B cell (primary cell): Measurements from ENCODE around the gene CNST. TPM values are rescaled to one million over a fixed set of nuclear protein-coding genes. Genes with fewer than 3 reads are reported as not detected.
A peak's percentile ranks its signal among the peaks of the same experiment; 100 is the strongest.

Experiments
- ATAC-seq: fragments of 200-7000 bp; cut with Tn5 transposase; one replicate; pipeline ENCODE4 v1.10.0; 2021; ENCODE audit warnings: low read depth, mild to moderate bottlenecking, moderate number of reproducible peaks, moderate library complexity
- CTCF ChIA-PET: fragments of 350-600 bp; sonication (Branson Sonifier 250); formaldehyde crosslinking; loops from one replicate; lab custom pipeline; 2021; ENCODE audit warnings: antibody characterized with exemption, inconsistent platforms; lab: Charles Lee
- POLR2A ChIA-PET: fragments of 350-600 bp; sonication (Branson Sonifier 250); formaldehyde crosslinking; loops from one replicate; lab custom pipeline; 2021; ENCODE audit warnings: antibody characterized with exemption; lab: Charles Lee
- DNase-seq: peaks from one replicate; pipeline ENCODE4 v3.0.0; 2013
- H2AFZ ChIP-seq: 2 replicates; pipeline ENCODE4 v1.6.1; 2012; ENCODE audit warnings: mild to moderate bottlenecking, low read depth, low read length; ENCODE audit not compliant: insufficient read depth, poor library complexity, severe bottlenecking
- H3K27ac ChIP-seq, 2 donors: 1 replicate in 1 of 2; 2 replicates in 1 of 2; pipeline ENCODE4 v1.5.1; 2012 to 2013; ENCODE audit warnings: low read length in 2 of 2, mild to moderate bottlenecking in 2 of 2, moderate library complexity in 1 of 2
- H3K27me3 ChIP-seq, 4 experiments: fragments of 200-600 bp in 1 of 4; sonication (generic) in 1 of 4; replicated peaks in 1 of 4; 1 replicate in 2 of 4; 2 replicates in 2 of 4; pipeline versions ENCODE4 v1.6.1 to v1.7.0; 2013 to 2016; ENCODE audit warnings: low read length in 3 of 4, mild to moderate bottlenecking in 2 of 4, mixed read lengths in 1 of 4, moderate library complexity in 1 of 4; ENCODE audit not compliant: insufficient read depth in 4 of 4, control insufficient read depth in 3 of 4; ENCODE audit errors: control extremely low read depth in 1 of 4
- H3K36me3 ChIP-seq, 2 experiments: replicated peaks in 1 of 2; 1 replicate in 1 of 2; 2 replicates in 1 of 2; pipeline versions ENCODE4 v1.6.1 to v1.7.1; 2013; ENCODE audit warnings: low read length in 1 of 2; ENCODE audit not compliant: insufficient read depth in 2 of 2, control insufficient read depth in 1 of 2; ENCODE audit errors: control extremely low read depth in 1 of 2, extremely low read depth in 1 of 2
- H3K4me1 ChIP-seq, 2 donors: fragments of 200-600 bp in 1 of 2; sonication (generic) in 1 of 2; 1 replicate in 1 of 2; 2 replicates in 1 of 2; pipeline versions ENCODE4 v1.5.1 to v1.6.1; 2013 to 2017; ENCODE audit warnings: low read length in 2 of 2; ENCODE audit not compliant: control insufficient read depth in 2 of 2, insufficient read depth in 2 of 2
- H3K4me2 ChIP-seq: replicated peaks from 2 replicates; pipeline ENCODE3; 2012; ENCODE audit warnings: mild to moderate bottlenecking, low read depth, low read length; ENCODE audit not compliant: poor library complexity, severe bottlenecking
- H3K4me3 ChIP-seq, 5 experiments: fragments of 200-600 bp in 1 of 5; sonication (generic) in 1 of 5; 1 replicate in 3 of 5; 2 replicates in 2 of 5; pipeline versions ENCODE4 v1.5.1 to v1.7.0; 2011 to 2016; ENCODE audit warnings: low read length in 4 of 5, mild to moderate bottlenecking in 4 of 5, low read depth in 2 of 5, control low read depth in 1 of 5, moderate library complexity in 1 of 5; ENCODE audit not compliant: insufficient read depth in 1 of 5; ENCODE audit errors: control extremely low read depth in 1 of 5, extremely low read depth in 1 of 5
- H3K79me2 ChIP-seq: fragments of 200-600 bp; sonication (generic); one replicate; pipeline ENCODE4 v1.6.0; 2016; ENCODE audit warnings: low read length; ENCODE audit not compliant: control insufficient read depth, insufficient read depth
- H3K9ac ChIP-seq: fragments of 200-600 bp; sonication (generic); 2 replicates; pipeline ENCODE4 v1.6.1; 2017; ENCODE audit warnings: mild to moderate bottlenecking, low read length, moderate library complexity
- H3K9me3 ChIP-seq, 3 donors: one replicate each; pipeline versions ENCODE4 v1.6.1 to v1.7.1; 2013; ENCODE audit warnings: low read length in 2 of 3; ENCODE audit not compliant: control insufficient read depth in 2 of 3, insufficient read depth in 1 of 3; ENCODE audit errors: control extremely low read depth in 1 of 3
- H4K20me1 ChIP-seq: 2 replicates; pipeline ENCODE4 v1.6.0; 2012; ENCODE audit warnings: mild to moderate bottlenecking, low read length; ENCODE audit not compliant: insufficient read depth, control insufficient read depth, poor library complexity, severe bottlenecking
- H3K27ac Mint-ChIP-seq: one replicate; pipeline ENCODE4 v1.8.0; 2021; ENCODE audit warnings: mixed read lengths
- H3K27me3 Mint-ChIP-seq: one replicate; pipeline ENCODE4 v1.8.0; 2021; ENCODE audit warnings: mixed read lengths
- H3K4me1 Mint-ChIP-seq: one replicate; pipeline ENCODE4 v1.8.0; 2021; ENCODE audit warnings: mixed read lengths
- H3K4me3 Mint-ChIP-seq: one replicate; pipeline ENCODE4 v1.8.0; 2021; ENCODE audit warnings: mixed read lengths
- H3K9me3 Mint-ChIP-seq: one replicate; pipeline ENCODE4 v1.8.0; 2022; ENCODE audit warnings: mixed read lengths; ENCODE audit not compliant: insufficient read depth
- CTCF ChIP-seq: fragments of 200-600 bp; IDR thresholded peaks from one replicate; pipeline ENCODE4 v1.8.0; 2022; ENCODE audit warnings: antibody characterized with exemption, mild to moderate bottlenecking
- EZH2 ChIP-seq: IDR thresholded peaks from 2 replicates; pipeline ENCODE4 v1.6.1; 2012; ENCODE audit warnings: borderline replicate concordance, low read depth, mild to moderate bottlenecking, moderate library complexity, low read length; ENCODE audit not compliant: insufficient read depth, poor library complexity, severe bottlenecking
- WGBS: methylation state at CpG from one replicate; pipeline ENCODE4 v1.1.5; 2013; ENCODE audit warnings: missing lambda C conversion rate; ENCODE audit not compliant: insufficient coverage; 5-methylcytosine and 5-hydroxymethylcytosine counted together
- intact Hi-C: fragments of 100-400 bp; cut with micrococcal nuclease; formaldehyde crosslinking; loops from one replicate; pipeline ENCODE4 v1.10.0; 2022
- polyA plus RNA-seq: library from polyadenylated mRNA; depleted of rRNA; stranded (reverse); fragments of >200 nt; gene quantifications from 2 replicates; pipeline ENCODE4 v1.2.3, GENCODE V29; 2012
- total RNA-seq, 2 donors: library from RNA; stranded (reverse); fragments of 120-200 nt in 1 of 2; gene quantifications; 1 replicate in 1 of 2; 2 replicates in 1 of 2; pipeline versions ENCODE4 v1.2.3 to v1.2.4, GENCODE V29; 2013 to 2022

The CNST gene
- total and polyA plus RNA-seq, 2 donors (not counting 1 experiment from before 2014, with no cell fraction given), result 26.9 to 54.0 TPM

- DNase-seq (peak; percentile 32), ATAC-seq (no peak)
- ChIA-PET CTCF (interaction anchor here (0.7 kb wide), 1 partner anchor 10 kb away, joined by 3 read pairs; no protein-coding TSS in a partner anchor), POLR2A (no interaction called here)
- Histone ChIP-seq H3K9ac (no peak overlapping the region), H3K36me3 (peaks cover 11 to 21% of the 10 kb centered on the region in 2 experiments), H3K4me1 (peaks cover 9 to 11% of the 10 kb centered on the region in 2 donors), H3K27ac (peak overlapping the region in 1 of 2 donors; percentile 38), H2AFZ (no peak overlapping the region), H3K9me3 (no peaks in the 10 kb centered on the region), H4K20me1 (peaks cover 15% of the 10 kb centered on the region), H3K27me3 (no peaks in the 10 kb centered on the region), H3K79me2 (peaks cover 4% of the 10 kb centered on the region), H3K4me3 (no peak overlapping the region), H3K4me2 (peak overlapping the region; percentile 38)
- WGBS, result 0% methylated on average over 5 of the region's 6 CpGs
- peaks cover 27% of the 10 kb centered on the region for H3K4me1 Mint-ChIP-seq
- no peaks in the 10 kb centered on the region for H3K9me3 Mint-ChIP-seq
- H3K4me3 Mint-ChIP-seq, result peak overlapping the region; percentile 54
- peak overlapping the region; percentile 61 for H3K27ac Mint-ChIP-seq
- intact Hi-C loops, result loop anchor here (10.0 kb wide), 1 partner anchor 85 kb away; no protein-coding TSS in a partner anchor
- TF ChIP-seq EZH2 (no peak), CTCF (no peak)
- H3K27me3 Mint-ChIP-seq, result no peaks in the 10 kb centered on the region
Measured at GRCh38 chr1:246659594-246660140, 93.4 kb downstream of the CNST start.

- no CpG with 5 or more reads among the region's 2 CpGs for WGBS
- intact Hi-C loops, result no loop called here
- H3K27ac ChIP-seq, result no peak overlapping the region
- peaks cover 9 to 11% of the 10 kb centered on the region in 2 donors for H3K4me1 ChIP-seq
- DNase-seq (no peak), ATAC-seq (no peak)
- H3K9ac ChIP-seq, result no peak overlapping the region
- H3K4me3 ChIP-seq, result no peak overlapping the region
- peaks cover 27% of the 10 kb centered on the region for H3K4me1 Mint-ChIP-seq
- no peaks in the 10 kb centered on the region for H3K9me3 ChIP-seq
- H3K27ac Mint-ChIP-seq, result no peak overlapping the region
- TF ChIP-seq CTCF (no peak), EZH2 (no peak)
- peaks cover 15% of the 10 kb centered on the region for H4K20me1 ChIP-seq
- H3K9me3 Mint-ChIP-seq, result no peaks in the 10 kb centered on the region
- no peak overlapping the region for H3K4me3 Mint-ChIP-seq
- peaks cover 7 to 36% of the 10 kb centered on the region in 2 experiments for H3K36me3 ChIP-seq
- no peaks in the 10 kb centered on the region for H3K27me3 ChIP-seq
- H3K27me3 Mint-ChIP-seq, result no peaks in the 10 kb centered on the region
- ChIA-PET POLR2A (no interaction called here), CTCF (no interaction called here)
- H3K4me2 ChIP-seq, result no peak overlapping the region
- H3K79me2 ChIP-seq, result peaks cover 4% of the 10 kb centered on the region
- H2AFZ ChIP-seq, result no peak overlapping the region
Measured at GRCh38 chr1:246661451-246661850, 95.2 kb downstream of the CNST start.
